NCI-H82 treated with DMSO at 0.1 percent for 48 hours (cell line): ENCODE data around the gene ECEL1.
"Not testable (repeated sequence)": the region's sequence is repeated elsewhere in the genome, so short reads cannot be mapped to it uniquely, and the experiment has no call there.

Experiments used
- DNase-seq: peaks from one replicate; lab custom pipeline; 2025; ENCODE audit not compliant: unreplicated experiment; lab: John Stamatoyannopoulos, UW

The ECEL1 gene

DNA sequence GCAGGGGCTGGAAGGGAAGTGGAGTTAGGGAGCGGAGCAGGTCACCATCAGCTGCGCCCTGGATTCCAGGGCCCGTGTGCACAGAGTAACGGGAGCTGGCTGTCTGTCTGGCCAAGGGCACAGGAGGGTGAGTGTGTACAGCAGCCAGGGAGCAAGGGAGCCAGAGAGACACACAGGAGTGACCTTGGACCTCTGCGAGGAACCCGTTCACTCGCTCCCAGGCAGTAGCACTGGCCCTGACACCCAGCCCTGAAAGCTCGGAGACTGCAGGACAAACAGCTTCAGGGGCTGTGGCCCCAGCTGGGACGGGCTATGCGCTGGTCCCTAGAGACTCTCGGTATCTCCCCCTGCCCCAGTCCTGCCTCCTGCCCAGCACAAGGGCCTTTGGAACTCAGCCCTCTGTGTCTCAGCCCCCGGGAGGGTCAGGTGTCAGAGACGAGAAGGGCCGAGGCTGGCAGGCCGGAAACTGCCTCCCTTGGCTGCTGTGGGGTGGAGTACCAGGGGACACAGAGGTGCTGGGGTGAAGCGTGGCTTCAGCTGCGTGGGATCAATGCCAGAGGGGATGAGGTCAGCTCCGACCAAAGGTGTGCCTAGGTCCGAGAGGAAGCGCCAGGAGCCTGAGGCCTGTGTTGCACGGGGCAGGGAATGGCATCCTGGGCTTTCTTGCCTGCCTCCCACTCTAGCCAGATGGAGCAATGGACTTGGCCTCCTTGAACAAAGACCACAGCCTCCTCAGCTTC, 43.8 kb downstream of the ECEL1 start:
- DNase-seq = not testable (repeated sequence)

DNA sequence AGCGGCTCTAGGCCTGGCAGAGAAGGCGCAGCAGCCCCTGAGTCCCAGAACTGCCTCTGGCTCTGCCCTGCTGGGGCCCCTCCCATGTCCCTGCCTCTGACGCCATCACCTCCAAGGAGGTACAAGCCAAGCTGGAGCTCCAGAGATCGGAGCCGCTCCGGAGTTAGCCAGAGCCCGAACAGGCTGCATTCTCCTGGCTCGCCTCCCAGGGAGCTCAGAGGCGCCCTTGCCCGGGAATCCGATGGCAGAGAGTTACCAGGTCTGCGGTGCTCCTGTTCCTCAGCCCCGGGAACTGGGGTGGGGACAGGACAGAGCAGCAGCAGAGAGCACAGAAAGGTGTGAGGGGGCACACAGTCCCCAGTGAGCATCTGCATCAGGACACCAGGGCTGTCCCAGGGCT, 44.6 kb downstream of the ECEL1 start:
- DNase-seq = not testable (repeated sequence)

DNA sequence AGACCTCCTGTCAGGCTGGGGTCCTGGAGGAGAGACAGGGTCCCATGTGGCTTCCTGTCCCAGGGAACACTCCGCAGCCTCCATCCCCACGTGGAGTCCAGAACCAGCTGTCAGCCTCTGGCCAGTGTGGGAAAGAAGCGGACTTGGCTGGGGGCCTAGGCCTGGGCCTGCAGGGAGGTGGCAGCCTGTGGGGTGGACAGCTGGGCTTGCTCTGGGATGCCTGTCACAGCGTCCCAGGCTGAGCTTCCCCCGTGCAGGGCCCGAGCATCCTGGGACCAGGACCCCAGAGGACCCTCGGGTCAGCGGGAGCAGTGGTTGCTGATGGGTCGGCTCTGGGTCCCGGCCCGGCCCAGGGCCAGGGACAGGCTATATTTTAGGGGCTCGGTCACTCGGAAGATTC, 45.2 kb downstream of the ECEL1 start:
- DNase-seq = not testable (repeated sequence)

DNA sequence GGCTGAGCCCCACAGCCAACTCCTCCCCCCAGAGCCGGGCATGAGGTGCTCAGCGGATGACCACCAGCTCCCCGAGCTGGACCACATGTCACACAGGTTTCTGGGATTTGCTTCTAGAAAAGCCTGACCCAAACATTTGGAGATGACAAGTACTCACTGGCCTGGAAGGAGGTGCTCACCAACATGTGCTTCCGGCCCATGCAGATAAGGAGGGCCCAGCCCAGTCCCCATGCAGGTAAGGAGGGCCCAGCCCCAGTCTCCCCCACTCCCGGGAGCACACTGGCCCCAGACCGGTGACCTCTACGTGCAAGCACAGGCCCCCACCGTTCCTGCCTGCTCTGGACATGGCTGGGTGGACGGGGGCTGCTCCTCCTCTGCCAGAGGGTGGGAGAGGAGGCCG, 45.7 kb downstream of the ECEL1 start:
- DNase-seq = not testable (repeated sequence)

DNA sequence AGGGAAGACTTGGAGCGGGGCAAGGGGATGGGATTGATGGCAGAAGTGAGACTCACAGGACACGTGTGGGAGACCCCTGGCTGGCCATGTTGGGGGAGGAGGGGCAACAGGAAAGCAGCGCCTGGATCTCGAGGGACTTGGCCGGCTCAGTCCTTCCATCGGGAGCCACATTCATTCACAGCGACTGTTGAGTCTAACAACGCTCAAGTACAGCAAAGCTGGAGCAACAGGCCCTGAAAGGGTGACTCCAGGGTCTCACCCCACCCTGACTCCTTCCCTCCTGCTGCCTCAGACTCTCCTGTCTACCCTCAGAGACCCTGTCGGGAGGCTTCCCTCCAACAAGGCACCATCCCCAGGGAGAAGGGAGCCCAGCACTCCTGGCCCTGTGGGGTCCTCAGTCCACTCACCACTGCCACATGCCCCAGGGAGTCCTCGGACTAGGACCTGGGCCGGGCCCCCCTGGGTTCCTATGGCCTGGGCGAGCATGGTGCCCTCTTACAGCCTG, 46.4 kb downstream of the ECEL1 start:
- DNase-seq = no peak

DNA sequence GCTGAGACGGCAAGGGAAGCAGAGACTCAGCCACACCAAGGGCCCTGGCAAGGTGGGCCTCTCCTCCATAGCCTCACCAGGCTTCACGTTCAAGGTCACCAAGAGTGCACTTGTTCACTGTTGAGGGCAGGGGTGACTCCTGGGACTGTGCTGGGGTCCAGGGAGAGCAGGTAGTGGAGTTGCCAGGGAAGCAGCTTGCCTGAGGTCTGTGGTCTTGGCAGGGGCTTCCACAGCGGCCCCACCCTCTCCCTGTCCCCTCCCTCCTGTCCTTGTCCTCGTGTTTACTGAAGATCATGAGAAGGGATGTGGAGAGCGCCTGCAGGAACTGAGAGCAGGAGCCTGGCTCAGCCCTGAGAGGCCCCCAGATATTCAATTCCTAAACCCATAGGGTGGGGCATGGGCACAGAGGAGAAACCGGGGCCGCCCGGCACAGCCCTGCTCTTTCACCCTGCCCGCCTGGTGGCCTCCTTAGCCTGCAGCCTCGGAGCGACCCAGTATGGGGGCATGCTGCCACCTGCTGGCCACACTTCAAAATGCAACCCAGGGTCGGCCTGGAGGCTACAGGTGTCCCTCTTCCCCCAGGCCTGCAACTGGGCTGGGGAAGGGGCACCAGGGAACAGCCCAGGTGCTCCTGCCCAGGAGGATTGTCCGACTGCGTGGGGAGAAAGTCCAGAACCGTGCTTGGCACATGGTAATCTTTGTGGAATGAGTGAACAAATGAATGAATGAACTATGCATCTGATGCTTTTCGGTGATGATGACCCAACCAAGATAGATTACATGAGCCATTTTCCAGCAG, 47.2 kb downstream of the ECEL1 start:
- peak; percentile 26 for DNase-seq

DNA sequence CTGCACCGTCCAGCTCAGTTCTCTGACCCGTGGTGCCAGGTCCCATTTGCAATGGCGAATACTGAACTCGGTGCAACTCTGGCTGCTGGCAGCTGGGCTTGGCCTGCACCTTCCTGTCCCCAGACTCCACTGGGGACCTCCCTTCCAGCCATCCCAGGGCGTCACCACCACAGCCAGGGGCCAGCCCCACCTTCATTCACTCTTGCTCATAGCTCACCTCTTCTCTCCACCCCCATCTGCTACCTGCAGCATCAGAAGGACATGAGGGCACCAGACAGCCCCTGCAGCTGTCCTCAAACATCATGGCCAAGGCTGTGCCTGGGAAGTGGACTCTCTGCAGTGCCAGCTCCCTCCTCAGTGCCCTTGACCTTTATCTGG, 47.9 kb downstream of the ECEL1 start:
- DNase-seq = no peak

DNA sequence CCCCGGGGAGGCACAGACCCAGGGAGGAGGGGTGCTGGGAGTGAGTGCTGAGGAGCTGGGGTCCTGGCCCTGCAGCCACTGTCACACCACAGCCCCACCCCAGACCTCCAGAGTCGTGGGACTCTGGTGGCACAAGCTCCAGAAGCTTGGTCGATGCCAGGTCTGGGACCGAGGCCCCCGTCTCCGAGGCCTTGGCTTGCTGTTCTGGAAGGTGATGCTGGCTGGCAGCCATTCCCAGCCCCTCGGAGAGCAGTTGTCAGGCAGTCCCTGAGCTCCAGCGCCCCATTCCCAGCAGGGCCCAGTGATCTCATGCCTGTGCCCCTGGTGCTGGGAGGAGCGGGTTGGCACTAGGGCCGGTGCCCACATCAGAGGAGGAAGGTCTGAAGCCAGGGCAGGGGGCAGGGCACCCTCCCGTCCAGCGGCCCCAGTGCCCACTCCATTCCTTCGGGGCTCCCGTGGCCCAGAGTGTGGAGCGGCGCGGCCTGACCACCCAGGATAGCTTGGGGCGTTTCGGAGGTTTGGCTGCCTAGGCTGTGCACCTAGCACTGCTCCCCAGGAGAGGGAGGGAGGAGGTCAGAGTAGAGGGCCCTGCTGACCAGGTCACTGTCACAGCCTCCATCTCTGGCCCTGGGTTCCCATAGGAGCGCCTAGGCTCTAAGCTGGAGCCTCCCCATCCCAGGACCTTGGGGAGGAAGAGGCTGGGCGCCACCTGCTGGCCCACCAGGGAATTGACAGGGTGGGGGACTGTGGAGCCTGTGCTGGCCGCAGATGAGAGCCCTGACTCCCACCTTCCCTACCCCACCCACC, 48.5 kb downstream of the ECEL1 start:
- DNase-seq = no peak

DNA sequence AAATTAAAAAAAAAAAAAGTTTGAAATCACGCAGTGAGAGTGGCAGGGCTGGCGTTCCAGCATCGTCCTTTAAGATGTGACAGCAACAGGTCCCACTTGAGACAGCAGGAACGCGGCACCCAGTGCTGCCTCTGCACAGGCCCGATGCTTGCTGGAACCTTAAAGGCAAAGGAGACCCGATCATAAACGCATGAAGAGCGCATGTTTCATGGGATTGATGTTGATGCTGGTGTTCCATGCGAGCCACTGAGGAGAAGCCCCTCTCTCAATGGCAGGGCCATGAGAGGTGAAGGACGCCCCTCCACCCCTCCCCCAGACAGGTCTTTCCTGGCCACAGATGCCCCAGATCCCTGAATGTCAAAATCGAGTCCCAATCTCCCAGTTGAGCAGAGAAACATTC, 49.5 kb downstream of the ECEL1 start:
- no peak for DNase-seq

DNA sequence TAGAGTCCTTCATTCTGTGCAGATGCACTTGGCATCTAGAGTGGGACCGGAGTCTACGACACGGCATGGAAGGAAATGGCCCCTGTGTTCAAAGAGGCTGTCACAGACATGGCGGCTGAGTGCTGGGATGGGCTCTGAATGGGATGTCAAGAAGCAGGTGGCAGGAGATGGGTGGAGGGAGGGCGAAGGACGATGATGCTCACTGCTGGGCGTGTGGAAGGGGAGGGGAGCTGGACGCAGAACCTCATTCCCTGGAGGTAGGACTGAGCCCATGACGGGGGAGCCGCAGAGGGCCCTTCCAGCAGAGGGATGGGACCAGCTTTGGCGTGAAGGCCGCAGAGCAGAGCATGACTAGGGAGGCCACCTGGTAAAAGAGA, 50.5 kb downstream of the ECEL1 start:
- no peak for DNase-seq

DNA sequence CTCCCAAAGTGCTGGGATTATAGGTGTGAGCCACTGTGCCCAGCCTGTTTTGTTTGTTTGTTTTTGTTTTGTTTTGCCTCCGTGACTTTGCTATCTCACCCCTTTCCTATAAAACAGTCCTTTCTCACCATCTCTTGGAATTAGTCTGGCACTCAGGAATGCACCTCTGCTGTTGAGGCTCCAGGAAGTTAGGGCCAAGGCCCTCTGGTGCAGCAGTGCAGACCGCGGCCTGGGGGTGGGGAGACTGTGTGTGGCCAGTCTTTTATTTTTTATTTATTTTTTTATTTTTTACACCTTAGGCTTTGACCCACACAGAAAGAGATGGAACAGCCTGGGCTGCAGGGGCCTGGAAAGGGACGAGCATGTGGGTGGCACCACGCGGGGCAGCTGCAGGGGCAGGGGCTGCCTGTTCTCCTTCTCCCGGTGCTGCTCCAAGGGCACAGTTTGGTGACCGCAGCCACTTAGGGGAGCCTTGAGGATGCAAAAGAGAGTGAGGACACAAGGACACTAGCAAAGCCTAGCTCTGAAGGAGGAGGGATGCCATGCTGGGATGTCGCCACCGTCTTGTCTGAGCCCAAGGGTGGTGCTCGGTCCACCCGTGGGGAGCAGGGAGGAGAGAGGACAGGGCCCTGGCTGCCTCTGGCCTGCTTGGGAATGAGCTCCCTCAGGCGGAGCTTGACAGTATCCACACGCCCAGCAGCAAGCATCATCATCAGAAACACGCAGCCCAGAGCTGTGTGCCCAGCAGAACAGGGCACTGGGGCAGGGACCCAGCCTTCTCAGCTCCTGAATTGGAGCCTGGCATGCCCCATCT, 51.0 kb downstream of the ECEL1 start:
- no peak for DNase-seq

DNA sequence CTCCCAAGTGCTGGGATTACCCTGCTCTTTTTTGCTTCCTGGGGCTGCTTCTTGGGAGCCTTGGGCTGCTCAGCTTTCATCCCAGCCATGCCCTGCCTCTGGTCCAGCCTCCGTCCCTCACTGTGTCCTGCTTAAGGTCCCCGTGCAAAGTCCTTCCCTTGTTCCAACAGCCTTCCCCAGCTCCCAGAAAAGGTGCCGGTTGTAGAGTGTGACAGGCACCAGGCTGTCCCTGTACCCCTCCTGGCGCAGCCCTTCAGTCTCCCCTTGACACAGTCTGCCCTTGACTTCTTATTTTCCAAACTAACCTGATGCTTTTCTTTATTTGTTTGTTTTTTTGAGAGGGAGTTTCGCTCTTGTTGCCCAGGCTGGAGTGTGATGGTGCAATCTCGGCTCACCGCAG, 51.8 kb downstream of the ECEL1 start:
- DNase-seq = no peak

DNA sequence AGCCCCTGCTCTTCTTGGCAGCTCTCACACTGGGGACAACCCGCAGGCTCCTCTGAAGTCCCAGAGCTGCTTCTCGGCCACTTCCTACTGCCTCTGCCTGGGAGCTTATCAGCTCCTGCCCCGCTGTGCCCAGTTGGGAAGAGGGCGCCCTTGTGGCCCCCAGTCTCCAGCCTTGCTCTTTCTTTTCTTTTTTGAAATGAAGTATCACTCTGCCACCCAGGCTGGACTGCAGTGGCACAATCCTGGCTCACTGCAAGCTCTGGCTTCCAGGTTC, 52.3 kb downstream of the ECEL1 start:
- DNase-seq = no peak

DNA sequence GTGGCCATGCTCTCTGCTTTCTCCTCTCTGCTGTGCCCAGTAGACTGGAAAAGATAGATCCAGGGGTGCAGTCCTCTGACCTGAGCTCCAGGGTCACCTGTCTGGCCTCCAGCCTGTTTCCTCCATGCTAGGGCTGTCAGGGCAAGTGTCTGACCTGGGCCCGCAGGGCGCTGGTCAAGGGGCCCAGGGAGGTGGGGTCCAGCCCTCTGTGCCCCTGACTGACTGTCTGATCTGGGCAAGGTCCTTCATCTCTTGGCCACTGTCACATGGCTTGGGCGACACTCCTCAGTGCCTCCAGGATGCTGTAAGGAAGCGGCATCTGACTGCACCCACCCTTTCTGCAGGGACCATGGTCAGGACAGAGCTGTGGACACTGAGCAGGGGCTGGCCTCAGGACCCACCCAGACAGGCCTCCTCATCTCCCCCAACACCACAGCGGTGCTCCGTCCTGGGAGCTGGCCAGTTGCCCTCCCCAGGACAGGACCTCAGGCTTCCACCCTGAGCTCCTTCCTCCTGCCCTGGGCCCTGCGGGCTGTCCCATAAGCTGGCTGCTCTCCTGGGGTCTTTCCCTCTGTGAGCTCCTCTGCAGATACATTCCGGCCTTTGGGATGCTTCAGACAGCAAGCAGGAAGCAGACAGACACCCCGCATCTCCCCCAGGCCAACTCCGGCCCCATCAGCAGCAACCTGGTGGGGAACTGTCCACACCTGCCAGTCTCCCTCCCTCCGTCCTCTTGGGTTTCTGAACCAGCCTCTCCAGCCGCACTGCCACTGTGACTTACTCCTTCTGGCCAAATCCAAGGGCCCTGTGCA, 52.9 kb downstream of the ECEL1 start:
- DNase-seq = no peak

DNA sequence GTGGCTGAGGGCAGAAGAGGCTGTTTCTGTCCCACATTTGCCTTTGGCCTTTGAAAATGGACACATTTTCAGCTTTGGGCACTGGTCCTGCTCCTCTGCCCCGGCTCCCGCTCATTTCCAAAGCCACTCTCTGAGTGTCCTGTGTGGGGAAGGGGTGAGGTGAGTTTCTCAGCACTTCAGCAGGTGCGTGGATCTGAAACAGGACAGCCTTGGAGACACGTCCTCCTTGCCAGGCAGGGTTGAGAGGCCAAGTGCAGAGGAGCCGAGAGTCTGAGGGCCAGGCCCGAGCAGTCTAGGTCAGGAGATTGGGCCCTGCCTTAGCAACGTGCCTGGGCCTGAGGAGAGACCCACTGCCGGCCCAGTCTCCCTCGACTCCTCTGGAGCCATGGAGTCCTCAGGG, 53.5 kb downstream of the ECEL1 start:
- no peak for DNase-seq

DNA sequence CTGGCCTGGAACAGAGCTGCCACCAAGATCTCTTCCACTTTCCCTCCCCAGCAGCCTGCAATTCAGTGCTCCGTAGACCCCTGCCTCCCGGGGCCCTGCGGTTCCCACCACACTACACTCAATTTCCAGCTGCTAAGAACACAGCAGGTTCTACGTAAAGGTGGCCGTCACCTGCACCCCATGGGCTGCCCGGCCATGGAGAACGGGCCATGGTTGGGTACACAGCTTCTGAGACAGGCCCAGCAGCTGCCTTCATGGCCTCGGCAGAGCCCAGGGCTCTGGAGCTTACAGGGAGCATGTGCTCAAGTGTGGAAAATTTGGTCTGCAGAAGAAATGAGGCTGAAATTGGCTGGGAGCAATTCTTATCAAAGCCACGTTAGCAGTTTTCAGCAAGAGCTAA, 54.0 kb downstream of the ECEL1 start:
- DNase-seq = not testable (repeated sequence)

DNA sequence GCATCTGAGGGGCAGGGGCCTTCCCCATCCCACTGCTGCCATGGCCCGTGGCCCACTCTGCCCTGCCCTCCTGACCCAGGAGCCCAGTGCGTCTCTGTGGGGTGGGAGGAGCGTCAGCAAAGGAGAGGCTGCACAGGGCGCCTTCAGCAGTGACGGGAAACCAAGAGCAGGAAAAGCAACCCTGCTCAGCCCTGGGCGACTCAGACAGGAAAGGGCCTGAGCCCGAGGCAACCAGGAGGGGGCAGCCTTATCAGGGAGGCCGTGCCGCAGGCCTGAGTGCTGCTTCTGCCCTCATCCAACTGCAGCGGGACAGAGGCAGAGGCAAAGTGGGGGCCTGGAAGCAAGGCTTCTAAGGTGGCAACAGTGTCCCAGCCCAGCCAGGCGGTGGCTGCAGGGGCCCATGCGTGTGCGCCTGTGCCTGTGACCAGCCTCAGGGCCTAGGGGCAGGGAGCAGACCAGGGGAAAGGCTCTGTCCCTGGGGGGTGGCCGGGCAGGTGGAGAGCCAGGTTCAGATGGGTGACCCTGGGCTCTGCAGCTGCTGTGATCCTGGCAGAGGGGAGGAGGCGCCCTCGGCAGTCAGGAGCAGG, 54.9 kb downstream of the ECEL1 start:
- DNase-seq = no peak

DNA sequence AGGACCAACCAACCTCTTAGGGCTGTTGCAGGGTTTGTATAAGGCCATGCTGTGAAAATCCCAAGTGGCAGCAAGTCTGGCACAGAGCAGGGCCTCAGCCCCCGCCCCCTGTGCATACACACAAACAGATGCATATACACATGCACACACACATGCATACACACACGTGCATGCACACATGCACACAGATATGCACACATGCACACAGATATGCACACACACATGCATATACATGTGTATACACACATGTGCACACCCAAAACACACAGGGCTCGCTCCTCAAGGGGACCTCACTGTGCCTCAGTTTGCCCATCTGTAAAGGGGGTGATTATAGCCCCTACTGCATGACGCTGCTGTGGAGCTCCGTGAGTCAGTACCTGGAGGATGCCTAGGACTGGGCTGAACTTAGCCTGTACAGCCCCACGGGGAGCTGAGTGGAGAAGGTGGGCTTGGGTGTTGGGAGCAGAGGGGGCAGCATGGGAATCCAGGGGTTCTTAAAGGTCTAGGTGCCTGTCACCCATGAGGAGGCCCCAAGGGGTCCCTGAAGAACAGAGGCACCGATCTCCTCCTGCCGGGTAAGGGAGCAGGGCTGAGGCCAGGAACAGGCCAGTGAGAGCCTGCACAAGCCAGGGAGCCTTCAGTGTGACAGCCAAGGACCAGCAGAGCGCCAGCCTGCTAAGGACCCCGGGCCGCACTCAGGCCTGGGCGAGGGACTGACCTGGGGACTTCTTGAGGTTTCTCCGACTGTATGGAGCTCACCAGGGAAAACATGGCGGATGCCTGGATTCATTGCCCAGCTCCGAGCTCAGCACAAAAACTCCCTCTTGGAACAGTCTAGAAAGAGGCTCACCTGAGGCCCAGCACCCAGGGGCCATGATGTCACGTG, 55.7 kb downstream of the ECEL1 start:
- no peak for DNase-seq
